Kasumi-1 (cell line): ENCODE measurements around the gene PCBD2.
"Not testable (repeated sequence)": the region's sequence is repeated elsewhere in the genome, so short reads cannot be mapped to it uniquely, and the experiment has no call there.

Source experiments
- DNase-seq, 2 experiments: peaks; one replicate each; lab custom pipeline; 2025; lab: John Stamatoyannopoulos, UW

The PCBD2 gene

DNA sequence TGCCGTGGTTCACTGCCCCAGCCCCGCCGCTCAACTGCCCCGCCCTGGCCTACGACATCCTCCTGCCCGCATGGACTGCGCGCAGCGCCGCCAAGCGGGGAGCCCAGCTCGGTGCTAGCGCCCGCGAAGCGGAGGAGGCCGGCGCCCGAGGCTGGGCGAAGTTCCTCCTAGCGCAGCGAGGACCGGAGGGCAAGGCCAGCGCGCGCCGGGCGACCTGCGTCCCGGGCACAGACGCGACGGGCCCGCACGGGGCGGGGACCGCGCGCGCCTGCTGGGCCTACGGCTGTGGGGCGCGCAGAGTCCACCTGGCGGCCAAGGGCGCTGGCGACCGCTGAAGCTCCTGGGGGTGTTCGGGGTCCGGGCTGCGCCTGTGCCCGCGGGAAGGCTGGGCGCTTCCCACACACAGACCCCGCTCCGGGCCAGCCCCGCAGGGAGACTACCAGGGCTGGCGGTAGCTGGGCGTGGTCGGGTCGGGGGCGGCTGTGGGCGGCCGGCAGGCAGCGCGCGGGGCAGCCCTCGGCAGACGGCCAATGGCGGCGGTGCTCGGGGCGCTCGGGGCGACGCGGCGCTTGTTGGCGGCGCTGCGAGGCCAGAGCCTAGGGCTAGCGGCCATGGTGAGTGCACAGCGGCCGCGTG lies at the start of gene PCBD2:
Gene PCBD2, plus strand, starts transcription at position 522 of the 636 bp plus-strand sequence. Its CDS starts 9 bp downstream, at position 531.
- peak; percentile 83 to 91 for DNase-seq

- not testable (repeated sequence) for DNase-seq
Measured at GRCh38 chr5:134856465-134856864, 48.5 kb upstream of the PCBD2 start.

DNA sequence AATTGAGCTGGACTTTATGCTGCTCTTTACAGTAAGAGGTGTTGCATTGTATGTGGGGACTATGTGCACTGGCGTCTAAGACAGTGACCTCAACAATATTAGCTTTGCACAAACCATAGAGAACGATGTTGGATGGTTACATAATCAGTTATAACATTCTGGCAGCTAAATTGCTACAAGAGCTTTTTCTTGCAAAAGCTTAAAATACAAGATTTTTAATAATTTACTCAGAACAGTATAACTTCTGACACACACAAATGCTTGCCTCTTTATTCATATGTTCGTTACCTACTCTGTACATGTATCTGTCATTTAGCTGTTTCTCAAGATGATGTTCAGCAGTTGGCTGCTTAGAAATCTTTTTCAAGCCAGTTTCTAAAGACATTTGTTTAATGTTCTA lies 47.5 kb upstream of the PCBD2 start:
- DNase-seq = no peak

GRCh38 chr5:134864707-134865106 lies 40.2 kb upstream of the PCBD2 start:
- DNase-seq = no peak

GRCh38 chr5:134873494-134873893 lies 31.4 kb upstream of the PCBD2 start:
- peak; percentile 12 to 18 for DNase-seq

GRCh38 chr5:134873987-134874830 lies 30.7 kb upstream of the PCBD2 start, which contains the start of gene TXNDC15:
Gene TXNDC15 (plus strand): TSS chr5:134874371. CDS start chr5:134874428, 57 bp downstream.
- DNase-seq = peak; percentile 61 to 76

DNA sequence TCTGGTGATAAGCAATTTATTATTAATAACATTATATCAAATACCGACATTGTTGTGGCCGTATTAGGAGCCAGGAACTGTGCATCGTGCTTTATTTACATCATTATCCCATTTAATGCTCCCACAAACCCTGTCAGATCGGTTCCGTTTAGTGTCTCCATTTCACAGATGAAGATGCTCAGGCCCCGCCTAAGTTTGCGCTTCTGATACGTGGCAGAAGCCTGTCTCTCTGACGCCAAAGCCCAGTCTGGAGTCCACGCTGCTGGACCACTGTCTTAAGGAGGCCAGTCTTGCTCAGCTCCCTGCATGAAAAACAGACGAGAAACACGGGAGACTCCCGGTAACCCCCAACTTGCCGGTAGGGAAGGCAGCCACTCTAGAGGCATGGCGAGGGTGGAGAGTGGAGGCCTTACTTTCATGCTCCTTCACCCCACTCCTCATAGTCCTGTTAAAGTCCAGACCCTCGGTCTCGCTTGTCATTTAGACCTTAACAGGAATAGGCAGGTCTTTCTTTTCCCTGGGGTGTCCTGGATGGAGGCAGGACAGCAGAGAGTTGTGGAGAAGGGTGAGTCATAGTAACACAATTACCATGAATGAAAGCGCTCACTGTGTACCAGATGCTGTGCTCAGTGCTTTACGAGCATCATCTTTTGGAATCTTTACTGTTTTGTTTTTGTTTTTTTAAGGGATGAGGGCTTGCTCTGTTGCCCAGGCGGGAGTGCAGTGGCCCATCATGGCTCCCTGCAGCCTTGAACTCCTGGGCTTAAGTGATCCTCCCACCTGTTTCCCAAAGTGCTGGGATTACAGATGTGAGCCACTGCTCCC lies 29.9 kb upstream of the PCBD2 start:
- DNase-seq = peak; percentile 29 to 41

GRCh38 chr5:134877159-134877558 lies 27.8 kb upstream of the PCBD2 start:
- DNase-seq = no peak

GRCh38 chr5:134878403-134878802 lies 26.5 kb upstream of the PCBD2 start:
- no peak for DNase-seq

DNA sequence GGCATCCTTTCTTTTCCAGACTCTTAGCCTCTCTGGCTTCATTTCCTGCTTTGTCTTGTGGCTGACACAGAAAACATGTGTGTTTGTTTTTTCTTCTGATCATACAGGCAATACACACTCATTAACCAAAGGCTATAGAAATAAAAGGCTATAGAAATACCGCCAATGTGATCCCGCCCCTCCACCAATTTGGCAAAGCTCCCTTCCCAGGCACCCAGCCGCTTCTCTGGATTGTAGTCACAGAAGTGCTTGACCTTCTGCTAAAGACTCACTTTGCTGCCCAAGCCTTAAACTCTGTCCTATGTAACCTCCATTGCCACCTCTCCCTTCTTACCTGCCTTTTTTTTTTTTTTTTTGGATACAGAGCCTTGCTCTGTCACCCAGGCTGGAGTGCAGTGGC lies 25.5 kb upstream of the PCBD2 start:
- no peak for DNase-seq

- DNase-seq = not testable (repeated sequence)
Measured at GRCh38 chr5:134880937-134881336, 24.0 kb upstream of the PCBD2 start.

GRCh38 chr5:134881711-134882110 lies 23.2 kb upstream of the PCBD2 start:
- not testable (repeated sequence) for DNase-seq

- DNase-seq = no peak
Measured at GRCh38 chr5:134887593-134888159, 17.3 kb upstream of the PCBD2 start.

- DNase-seq = no peak
Measured at GRCh38 chr5:134889335-134889734, 15.6 kb upstream of the PCBD2 start.

DNA sequence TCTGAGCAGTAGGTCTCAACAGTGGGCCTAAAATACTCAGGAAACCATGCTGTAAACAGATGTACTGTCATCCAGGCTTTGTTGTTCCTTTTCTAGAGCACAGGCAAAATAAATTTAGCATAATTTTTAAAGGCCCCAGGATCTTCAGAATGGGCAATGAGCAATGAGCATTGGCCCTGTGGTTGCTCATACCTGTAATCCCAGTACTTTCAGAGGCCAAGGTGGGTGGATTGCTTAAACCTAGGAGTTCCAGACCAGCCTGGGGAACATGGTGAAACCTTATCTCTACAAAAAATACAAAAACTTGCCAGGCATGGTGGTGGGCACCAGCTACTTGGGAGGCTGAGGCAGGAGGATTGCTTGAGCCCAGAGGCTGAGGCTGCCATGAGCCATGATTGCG lies 13.5 kb upstream of the PCBD2 start:
- DNase-seq = no peak

DNA sequence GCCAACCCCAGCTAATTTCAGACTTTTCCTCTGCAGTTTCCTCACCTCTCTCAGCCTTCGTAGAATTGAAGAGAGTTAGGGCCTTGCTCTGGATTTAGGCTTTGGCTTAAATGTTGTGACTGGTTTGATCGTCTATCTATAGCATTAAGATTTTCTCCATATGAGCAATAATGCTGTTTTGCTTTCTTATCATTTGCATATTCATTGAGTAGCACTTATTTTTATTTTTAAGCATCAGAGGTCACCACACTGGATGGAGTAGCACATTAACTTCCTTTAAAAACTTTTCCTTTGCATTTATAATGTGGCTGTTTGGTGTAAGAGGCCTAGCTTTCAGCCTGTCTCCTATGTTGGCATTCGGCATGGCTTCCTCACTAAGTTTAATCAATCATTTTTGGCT lies 12.6 kb upstream of the PCBD2 start:
- DNase-seq = no peak

DNA sequence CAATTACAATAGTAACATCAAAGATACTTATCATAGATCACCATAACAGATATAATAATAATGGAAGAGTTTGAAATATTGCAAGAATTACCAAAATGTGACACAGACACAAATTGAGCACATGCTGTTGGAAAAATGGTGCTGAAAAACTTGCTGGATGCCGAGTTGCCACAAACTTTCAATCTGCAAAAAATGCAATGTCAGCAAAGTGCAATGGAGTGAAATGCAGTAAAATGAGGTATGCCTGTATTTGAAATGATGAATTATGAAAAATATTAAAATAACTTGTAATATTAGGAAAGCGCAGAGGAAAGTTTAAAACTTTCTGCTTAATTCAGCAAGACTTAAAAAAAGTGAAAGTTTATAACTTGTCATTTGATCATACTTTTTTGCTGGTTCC lies 12.0 kb upstream of the PCBD2 start:
- no peak for DNase-seq

DNA sequence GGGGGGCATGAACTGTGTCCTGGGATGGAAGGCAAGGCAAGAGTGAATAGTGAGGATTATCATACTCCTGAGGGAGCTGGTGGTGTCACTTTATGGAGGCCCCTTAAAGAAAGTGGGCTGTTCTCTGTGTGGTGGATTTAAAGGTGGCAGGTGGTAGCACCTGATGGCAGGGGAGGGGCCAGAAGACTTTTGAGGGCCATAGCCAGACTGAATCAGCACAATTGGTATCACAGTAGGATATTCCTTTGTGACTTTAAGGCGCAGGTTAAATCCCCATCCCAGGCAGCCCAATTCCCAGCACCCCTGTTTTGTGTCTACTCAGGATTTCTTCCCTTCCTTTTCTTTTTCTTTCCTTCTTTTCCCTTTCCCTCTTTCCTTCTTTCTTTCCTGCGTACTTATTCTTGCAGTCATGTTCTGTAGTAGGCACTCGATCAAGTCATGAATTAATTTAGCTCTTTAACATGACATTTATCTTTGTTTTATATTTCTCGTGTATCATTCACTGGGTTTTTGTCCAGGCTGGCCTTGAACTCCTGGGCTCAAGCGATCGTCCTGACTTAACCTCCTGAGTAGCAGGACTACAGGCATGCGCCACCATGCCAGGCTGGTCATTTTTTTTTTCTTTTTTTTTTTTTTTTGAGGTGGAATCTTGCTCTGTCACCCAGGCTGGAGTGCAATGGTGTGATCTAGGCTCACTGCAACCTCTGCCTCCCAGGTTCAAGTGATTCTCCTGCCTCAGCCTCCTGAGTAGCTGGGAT lies 11.0 kb upstream of the PCBD2 start:
- DNase-seq = no peak

DNA sequence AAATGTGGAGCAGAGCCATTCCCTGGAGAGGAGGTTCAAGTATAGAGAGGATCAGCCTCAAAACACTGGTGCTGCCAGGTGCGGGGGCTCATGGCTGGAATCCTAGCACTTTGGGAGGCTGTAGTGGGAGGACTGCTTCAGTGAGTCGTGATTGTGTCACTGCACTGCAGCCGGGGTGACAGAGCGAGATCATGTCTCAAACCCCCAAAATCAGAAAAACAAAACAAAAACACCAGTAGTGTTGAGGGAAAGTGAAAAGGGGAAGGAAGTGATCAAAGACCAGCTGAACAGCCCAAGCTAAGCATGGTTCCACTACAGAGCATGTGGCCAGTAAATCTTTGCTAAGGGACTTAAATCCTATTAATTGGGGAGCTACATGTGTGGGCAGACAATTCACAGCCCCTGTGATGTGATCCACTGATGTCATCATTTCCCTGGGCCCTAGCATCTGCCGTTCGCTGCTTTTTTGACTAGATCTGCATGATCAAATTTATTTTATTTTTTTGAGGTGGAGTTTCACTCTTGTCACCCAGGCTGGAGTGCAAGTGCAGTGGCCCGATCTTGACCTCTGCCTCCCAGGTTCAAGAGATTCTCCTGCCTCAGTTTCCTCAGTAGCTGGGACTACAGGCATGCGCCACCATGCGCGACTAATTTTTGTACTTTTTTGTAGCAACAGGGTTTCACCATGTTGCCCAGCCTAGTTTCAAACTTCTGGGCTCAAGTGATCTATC lies 2.7 kb upstream of the PCBD2 start:
- peak; percentile 46 to 75 for DNase-seq

- peak; percentile 72 to 76 for DNase-seq
Measured at GRCh38 chr5:134905246-134905996, 490 bp downstream of the PCBD2 start.
